HepG2 (cell line): ENCODE data around the gene C10orf120. TPM values are rescaled to one million over a fixed set of nuclear protein-coding genes. Genes with fewer than 3 reads are reported as not detected.

Experiments
- ATAC-seq: fragments of 200-7000 bp; cut with Tn5 transposase; 3 replicates; pipeline ENCODE4 v1.9.1; 2020; ENCODE audit warnings: mild to moderate bottlenecking, moderate library complexity
- BruUV-seq: library from RNA; stranded (reverse); fragments of 400-500 nt; replicated peaks from 2 replicates; lab custom pipeline; 2021; lab: Mats Ljungman, UMichigan
- CTCF ChIA-PET: fragments of 300-600 bp; formaldehyde crosslinking; extraction: SDS; loops from one replicate; lab custom pipeline; 2021; ENCODE audit warnings: low total read pairs, inconsistent platforms, low intra/inter-chr PET ratio; lab: Yijun Ruan, JAX
- POLR2A ChIA-PET: fragments of 350-600 bp; sonication (Branson Sonifier 250); formaldehyde crosslinking; loops from one replicate; lab custom pipeline; 2020; ENCODE audit warnings: antibody characterized with exemption, inconsistent platforms; lab: Yijun Ruan, JAX
- DNase-seq: peaks from one replicate; pipeline ENCODE4 v3.0.0-alpha.2; 2015; ENCODE audit warnings: low spot score
- FAIRE-seq: peaks from 3 replicates; lab custom pipeline; 2011; peaks lifted over from hg19 to GRCh38; lab: Jason Lieb, UNC
- H2AFZ ChIP-seq: one replicate; pipeline ENCODE4 v1.6.1; 2011; ENCODE audit warnings: low read length, inconsistent platforms
- H3K27ac ChIP-seq: fragments of 300-600 bp; 3 replicates; pipeline ENCODE4 v1.8.0; 2011; ENCODE audit warnings: mixed run types, mild to moderate bottlenecking, mixed read lengths, low read length, inconsistent platforms; ENCODE audit not compliant: insufficient read depth; ENCODE audit errors: extremely low read length
- H3K27me3 ChIP-seq, 2 experiments: fragments of 200-600 bp in 1 of 2; 2 replicates in 1 of 2; 3 replicates in 1 of 2; pipeline versions ENCODE4 v1.6.0 to v1.8.0; 2011; ENCODE audit warnings: low read length in 2 of 2, mild to moderate bottlenecking in 2 of 2, moderate library complexity in 2 of 2, inconsistent platforms in 1 of 2; ENCODE audit not compliant: insufficient read depth in 2 of 2, control insufficient read depth in 1 of 2
- H3K36me3 ChIP-seq, 2 experiments: fragments of 200-600 bp in 1 of 2; replicated peaks in 1 of 2; 2 replicates in 1 of 2; 3 replicates in 1 of 2; pipeline versions ENCODE4 v1.5.1 to v1.8.0; 2011; ENCODE audit warnings: low read length in 2 of 2, inconsistent platforms in 1 of 2; ENCODE audit not compliant: insufficient read depth in 2 of 2, control insufficient read depth in 1 of 2
- H3K4me1 ChIP-seq: 2 replicates; pipeline ENCODE4 v1.5.1; 2012; ENCODE audit warnings: low read length, inconsistent platforms; ENCODE audit not compliant: insufficient read depth
- H3K4me2 ChIP-seq: 2 replicates; pipeline ENCODE4 v1.6.0; 2011; ENCODE audit warnings: low read depth, low read length, inconsistent platforms
- H3K4me3 ChIP-seq, 3 experiments: fragments of 200-600 bp in 1 of 3; sonication (generic), shearing (Covaris generic) in 1 of 3; replicated peaks in 1 of 3; 2 replicates each; pipeline ENCODE4 v1.5.1; 2011 to 2016; ENCODE audit warnings: low read length in 3 of 3, inconsistent platforms in 2 of 3, low read depth in 2 of 3, mild to moderate bottlenecking in 2 of 3, control low read depth in 1 of 3, mixed read lengths in 1 of 3; ENCODE audit not compliant: insufficient read depth in 1 of 3
- H3K79me2 ChIP-seq: one replicate; pipeline ENCODE4 v1.6.1; 2011; ENCODE audit warnings: low read length, inconsistent platforms; ENCODE audit not compliant: insufficient read depth
- H3K9ac ChIP-seq: 2 replicates; pipeline ENCODE4 v1.6.0; 2011; ENCODE audit warnings: mild to moderate bottlenecking, low read depth, low read length, inconsistent platforms; ENCODE audit not compliant: insufficient read depth
- H3K9me3 ChIP-seq: 2 replicates; pipeline ENCODE4 v1.5.1; 2012; ENCODE audit warnings: mild to moderate bottlenecking, low read length
- H4K20me1 ChIP-seq: 2 replicates; pipeline ENCODE4 v1.6.0; 2011; ENCODE audit warnings: inconsistent platforms, mild to moderate bottlenecking, low read length, moderate library complexity; ENCODE audit not compliant: insufficient read depth
- KMT2B ChIP-seq: IDR thresholded peaks from 2 replicates; pipeline ENCODE4 v1.6.1; 2016; ENCODE audit warnings: missing genetic modification reagents, missing compliant biosample characterization
- MED8 ChIP-seq: sonication (generic); formaldehyde crosslinking; IDR thresholded peaks from 2 replicates; pipeline ENCODE4 v1.8.1; 2023; ENCODE audit warnings: mild to moderate bottlenecking, missing genetic modification reagents; ENCODE audit not compliant: insufficient replicate concordance
- MIER3 ChIP-seq: IDR thresholded peaks from 2 replicates; pipeline ENCODE4 v1.6.1; 2016; ENCODE audit warnings: missing compliant biosample characterization, borderline replicate concordance
- MZF1 ChIP-seq: sonication (generic); formaldehyde crosslinking; IDR thresholded peaks from 2 replicates; pipeline ENCODE4 v1.8.1; 2023; ENCODE audit warnings: mild to moderate bottlenecking, missing genetic modification reagents, borderline replicate concordance
- NR2F2 ChIP-seq: IDR thresholded peaks from 2 replicates; pipeline ENCODE4 v1.6.1; 2012; ENCODE audit warnings: low read depth, inconsistent platforms, borderline replicate concordance
- NR2F6 ChIP-seq, 2 experiments: IDR thresholded peaks; 2 replicates each; pipeline ENCODE4 v1.6.1; 2016; ENCODE audit warnings: antibody characterized with exemption in 1 of 2, mild to moderate bottlenecking in 1 of 2
- ZFY ChIP-seq: sonication (generic); formaldehyde crosslinking; IDR thresholded peaks from 2 replicates; pipeline ENCODE4 v1.4.0; 2020; ENCODE audit warnings: missing genetic modification reagents
- ZNF513 ChIP-seq: sonication (generic); formaldehyde crosslinking; conservative IDR thresholded peaks from 2 replicates; pipeline ENCODE4 v1.5.0; 2020; ENCODE audit warnings: missing genetic modification reagents
- ZNF570 ChIP-seq: sonication (generic); formaldehyde crosslinking; IDR thresholded peaks from 2 replicates; pipeline ENCODE4 v1.4.0; 2020; ENCODE audit warnings: mild to moderate bottlenecking, missing genetic modification reagents, borderline replicate concordance
- WGBS: methylation state at CpG from one replicate; pipeline ENCODE4 v1.1.6; 2017; ENCODE audit warnings: low lambda C conversion rate; 5-methylcytosine and 5-hydroxymethylcytosine counted together
- in situ Hi-C: cut with HindIII; loops from 2 replicates; pipeline ENCODE4 v1.10.0; 2017; ENCODE audit warnings: low pct_unique_long_range_greater_than_20kb; ENCODE audit not compliant: extremely low pct_ligation_motif_present
- intact Hi-C: fragments of 100-400 bp; cut with micrococcal nuclease; formaldehyde crosslinking; loops from one replicate; pipeline ENCODE4 v1.10.0; 2022; ENCODE audit not compliant: unreplicated experiment
- polyA plus RNA-seq, 8 experiments: library from polyadenylated mRNA; depleted of rRNA in 3 of 8; stranded (reverse) in 7 of 8; unstranded in 1 of 8; fragments of >200 nt; fragmentation: Illumina TruSeq in 4 of 8; extraction: Trizol in 4 of 8; gene quantifications; 2 replicates each; pipeline versions ENCODE4 v1.2.1 to v1.2.3, GENCODE V29; 2011 to 2016; ENCODE audit warnings: low read depth in 4 of 8, missing spikeins in 1 of 8, mixed read lengths in 1 of 8; ENCODE audit not compliant: insufficient read depth in 1 of 8
- total RNA-seq, 5 experiments: library from RNA; depleted of rRNA; stranded (reverse); fragments of >200 nt; fragmentation: Illumina TruSeq; extraction: Trizol; gene quantifications; 2 replicates each; pipeline ENCODE4 v1.2.3, GENCODE V29; 2016; ENCODE audit warnings: low read depth in 1 of 5
- TF ChIP-seq, protein P1 (sequence below): IDR thresholded peaks from 2 replicates; pipeline ENCODE4 v1.6.1; 2016; ENCODE audit warnings: control low read depth
- TF ChIP-seq, protein P2 (sequence below): sonication (generic); formaldehyde crosslinking; IDR thresholded peaks from 2 replicates; pipeline ENCODE4 v1.5.0; 2020; ENCODE audit warnings: missing genetic modification reagents, mild to moderate bottlenecking, borderline replicate concordance

The C10orf120 gene
- total and polyA plus RNA-seq, 2 of the 13 experiments (the other 11 are each of a cell fraction or from before 2014, with no cell fraction given) = not detected

- Histone ChIP-seq H3K4me3 (no peak overlapping the region), H3K9me3 (no peaks in the 10 kb centered on the region), H3K27ac (no peak overlapping the region), H3K4me2 (no peak overlapping the region), H3K79me2 (no peaks in the 10 kb centered on the region), H2AFZ (no peak overlapping the region), H3K27me3 (peaks cover 2 to 64% of the 10 kb centered on the region in 2 experiments; a peak in 3 of 5 replicates), H3K36me3 (no peaks in the 10 kb centered on the region), H4K20me1 (no peaks in the 10 kb centered on the region), H3K9ac (no peak overlapping the region), H3K4me1 (no peaks in the 10 kb centered on the region)
- no TSS peak for BruUV-seq
- FAIRE-seq = no peak
- TF ChIP-seq MIER3 (CRISPR knock-in tag) (no peak), NR2F6 (IDR thresholded peaks at IDR 0.05) (no peak), NR2F6 (CRISPR knock-in tag; IDR thresholded peaks at IDR 0.05) (no peak), ZNF570 (CRISPR knock-in tag) (no peak), NR2F2 (no peak), KMT2B (no peak), ZNF513 (no peak), MED8 (no peak), MZF1 (CRISPR knock-in tag) (no peak), ZFY (CRISPR knock-in tag) (no peak)
- TF ChIP-seq, protein P1, sequence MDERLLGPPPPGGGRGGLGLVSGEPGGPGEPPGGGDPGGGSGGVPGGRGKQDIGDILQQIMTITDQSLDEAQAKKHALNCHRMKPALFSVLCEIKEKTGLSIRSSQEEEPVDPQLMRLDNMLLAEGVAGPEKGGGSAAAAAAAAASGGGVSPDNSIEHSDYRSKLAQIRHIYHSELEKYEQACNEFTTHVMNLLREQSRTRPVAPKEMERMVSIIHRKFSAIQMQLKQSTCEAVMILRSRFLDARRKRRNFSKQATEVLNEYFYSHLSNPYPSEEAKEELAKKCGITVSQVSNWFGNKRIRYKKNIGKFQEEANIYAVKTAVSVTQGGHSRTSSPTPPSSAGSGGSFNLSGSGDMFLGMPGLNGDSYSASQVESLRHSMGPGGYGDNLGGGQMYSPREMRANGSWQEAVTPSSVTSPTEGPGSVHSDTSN (CRISPR knock-in tag) = no peak
- TF ChIP-seq, protein P2, sequence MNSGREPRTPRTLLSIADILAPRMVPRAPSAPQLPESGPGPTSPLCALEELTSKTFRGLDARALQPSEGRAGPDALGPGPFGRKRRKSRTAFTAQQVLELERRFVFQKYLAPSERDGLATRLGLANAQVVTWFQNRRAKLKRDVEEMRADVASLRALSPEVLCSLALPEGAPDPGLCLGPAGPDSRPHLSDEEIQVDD (CRISPR knock-in tag) = no peak
- ATAC-seq = no peak
- ChIA-PET POLR2A (no interaction called here), CTCF (no interaction called here)
- no peak for DNase-seq
- WGBS = 12% methylated on average over 7 of the region's 7 CpGs
- intact Hi-C loops (no loop called here), in situ Hi-C loops (no loop called here)
Measured at GRCh38 chr10:122659651-122660050, 40.0 kb downstream of the C10orf120 start.
